NCI-H2107 treated with DMSO at 0.1 percent for 48 hours (cell line): ENCODE results near the gene AEBP1.

Source experiments
- DNase-seq: peaks from one replicate; lab custom pipeline; 2025; ENCODE audit not compliant: unreplicated experiment; lab: John Stamatoyannopoulos, UW

AEBP1 gene

DNA sequence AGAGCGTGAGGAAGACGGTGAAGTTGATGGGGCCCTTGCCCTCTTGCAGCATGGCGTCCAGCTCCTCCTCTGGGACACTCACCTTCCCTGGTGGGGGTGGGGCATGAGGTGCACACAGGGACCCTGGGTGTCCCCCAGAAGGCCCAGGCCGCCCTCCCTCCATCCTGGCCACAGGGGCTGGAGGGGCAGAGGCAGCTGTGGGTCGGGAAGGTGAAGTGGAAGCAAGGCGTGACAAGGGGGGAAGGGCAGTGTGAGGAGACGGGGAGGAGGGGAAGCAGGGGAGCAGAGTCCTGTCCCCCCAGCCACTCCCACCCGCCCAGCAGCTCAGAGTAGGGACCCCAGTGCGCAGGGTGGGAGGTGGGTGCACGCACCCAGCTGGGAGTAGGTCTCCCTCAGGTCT is 36.2 kb downstream of the AEBP1 start:
- DNase-seq = no peak

GRCh38 chr7:44141221-44141850 is 37.2 kb downstream of the AEBP1 start, which contains the start of gene MYL7:
Gene MYL7 (minus strand): TSS chr7:44141332. CDS start chr7:44141305, 27 bp downstream.
- DNase-seq = no peak

- DNase-seq = no peak
These were observed 37.9 kb downstream of the AEBP1 start for GRCh38 chr7:44142028-44142427.

DNA sequence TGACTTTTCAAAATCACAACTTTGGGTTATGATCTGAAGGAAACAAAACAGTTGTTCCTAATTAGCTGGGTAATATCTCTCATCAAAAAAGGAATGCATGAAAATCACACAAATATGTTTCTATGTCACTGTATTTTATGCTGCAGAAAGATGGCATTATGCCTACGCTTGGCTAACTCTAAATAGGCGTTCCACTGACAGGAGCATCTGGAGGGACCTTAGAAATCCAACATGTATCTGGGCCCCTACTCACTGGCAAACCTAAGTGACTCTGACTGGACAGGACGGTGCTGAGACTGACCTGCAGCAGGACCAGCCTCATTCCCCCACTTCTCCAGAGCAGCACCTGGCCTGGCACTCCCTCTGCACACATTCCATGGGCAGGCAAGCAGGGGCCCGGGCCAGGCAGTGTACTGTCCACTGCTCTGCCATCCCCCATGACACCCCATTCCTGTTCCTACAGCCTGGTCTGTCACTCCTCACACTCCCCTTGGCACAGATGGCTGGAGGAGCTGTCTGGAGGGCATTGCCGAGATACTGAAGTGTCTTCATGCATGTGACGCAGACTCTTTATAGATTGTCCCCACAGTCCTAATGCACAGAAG is 39.6 kb downstream of the AEBP1 start:
- DNase-seq = no peak

GRCh38 chr7:44144426-44144967 is 40.4 kb downstream of the AEBP1 start:
- no peak for DNase-seq

DNA sequence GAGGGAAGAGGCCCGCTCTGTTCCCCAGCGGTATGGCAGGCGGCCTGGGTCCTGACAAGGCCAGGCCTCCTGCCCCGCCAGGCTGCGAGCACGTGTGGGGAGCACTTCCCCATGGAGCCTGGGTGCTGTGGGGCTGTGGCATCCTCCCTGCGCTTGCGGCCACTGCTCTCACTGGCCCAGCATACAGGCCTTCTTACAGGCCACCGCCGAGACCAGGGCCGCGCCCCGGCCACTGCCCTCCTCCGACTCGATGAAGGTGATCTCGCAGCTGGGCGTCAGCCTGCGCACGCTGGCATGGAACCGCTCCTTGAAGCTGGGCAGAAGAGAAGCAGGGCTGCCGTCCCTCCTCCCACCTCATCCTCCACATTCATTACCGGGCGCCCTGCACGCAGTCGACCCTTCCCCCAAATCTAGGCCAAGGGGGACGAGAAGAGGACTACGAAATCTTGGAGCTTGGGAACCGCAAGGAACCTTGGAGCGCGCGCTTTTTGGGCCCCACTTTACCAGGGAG is 40.9 kb downstream of the AEBP1 start:
- DNase-seq = no peak

DNA sequence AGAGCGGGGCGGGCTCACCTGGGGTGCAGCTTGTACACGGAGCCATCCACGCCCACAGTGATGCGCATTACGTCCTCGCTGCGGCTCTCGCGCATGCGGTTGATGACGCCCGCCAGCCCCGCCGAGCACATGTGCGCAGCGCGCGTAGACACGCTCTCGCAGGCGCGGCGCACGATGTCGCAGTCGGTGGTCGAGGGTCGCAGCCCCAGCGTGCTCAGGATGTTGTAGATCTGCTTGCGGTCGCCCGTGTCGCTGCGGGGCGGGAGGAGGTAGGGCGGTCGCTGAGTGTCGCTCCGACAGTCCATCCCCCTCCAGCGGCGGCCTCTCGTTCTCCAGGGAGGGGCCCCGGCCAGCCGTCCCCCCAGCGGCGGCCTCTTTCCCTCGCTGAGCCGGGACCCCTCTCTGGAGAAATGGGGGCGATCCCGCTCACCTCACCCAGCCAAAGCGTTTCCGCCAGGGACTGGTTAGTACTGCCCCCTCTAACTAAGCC is 41.4 kb downstream of the AEBP1 start:
- no peak for DNase-seq

GRCh38 chr7:44145969-44146911 is 42.1 kb downstream of the AEBP1 start:
- no peak for DNase-seq

DNA sequence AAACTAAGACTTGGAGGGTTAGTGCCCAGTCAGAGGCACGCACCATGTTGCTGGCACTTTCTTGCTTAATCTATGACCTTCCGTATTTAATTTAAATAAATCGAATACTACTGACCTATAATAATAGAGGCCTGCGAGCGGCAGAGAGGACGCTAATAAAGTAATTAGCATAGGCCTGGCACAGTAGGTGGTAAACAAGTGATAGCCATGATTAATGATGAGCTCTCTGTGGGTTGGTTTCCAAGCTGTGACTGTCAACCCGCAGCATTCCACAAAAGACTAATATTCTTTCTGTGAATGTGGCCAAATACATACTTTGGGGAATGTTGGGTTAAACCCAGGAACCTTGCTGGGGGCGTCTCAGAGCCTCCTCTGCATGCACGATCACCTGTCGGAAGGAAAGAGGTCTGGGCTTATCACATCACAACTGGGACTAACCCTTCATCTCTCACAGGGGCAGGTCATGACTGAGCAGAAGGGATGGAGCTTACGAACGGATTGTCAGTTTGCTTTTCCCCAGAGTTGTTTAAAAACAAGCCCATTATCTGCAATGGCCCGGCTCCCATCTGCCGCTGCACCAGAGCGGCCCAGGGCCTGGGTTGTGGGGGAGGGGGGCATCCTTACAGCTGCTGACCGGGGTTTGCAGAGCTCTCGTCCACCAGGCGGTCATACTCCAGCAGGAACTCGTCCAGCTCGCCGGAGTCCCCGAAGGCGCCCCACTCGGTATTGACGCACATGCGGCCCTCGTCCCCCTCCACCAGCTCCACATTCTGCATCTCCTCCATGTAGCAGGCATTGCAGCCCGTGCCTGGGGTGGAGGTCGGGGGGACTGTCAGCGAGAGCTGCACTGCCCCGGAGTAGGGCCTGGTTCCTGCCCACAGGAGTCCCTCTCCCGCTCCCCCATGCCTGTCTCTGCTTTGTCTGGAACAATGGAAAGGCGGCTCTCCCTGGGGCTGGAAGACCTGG is 43.2 kb downstream of the AEBP1 start:
- no peak for DNase-seq

DNA sequence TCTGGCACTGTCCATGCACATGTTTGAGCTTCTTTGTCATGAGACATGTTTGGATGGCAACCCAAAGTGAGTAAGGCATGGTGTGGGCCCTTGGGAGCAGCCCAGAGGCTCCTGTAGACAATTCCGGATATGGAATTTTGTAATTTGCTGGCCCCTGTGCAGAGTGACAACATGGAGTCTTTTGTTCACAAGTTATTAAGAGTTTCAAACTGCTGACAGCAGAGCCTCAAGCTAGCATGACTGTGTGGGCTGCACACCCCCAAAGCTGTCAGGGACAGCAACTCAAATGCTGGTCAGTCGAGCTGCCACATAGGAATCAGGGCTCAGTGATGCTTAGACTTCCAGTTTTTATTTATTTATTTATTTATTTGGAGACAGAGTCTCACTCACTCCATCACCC is 44.0 kb downstream of the AEBP1 start:
- DNase-seq = no peak

DNA sequence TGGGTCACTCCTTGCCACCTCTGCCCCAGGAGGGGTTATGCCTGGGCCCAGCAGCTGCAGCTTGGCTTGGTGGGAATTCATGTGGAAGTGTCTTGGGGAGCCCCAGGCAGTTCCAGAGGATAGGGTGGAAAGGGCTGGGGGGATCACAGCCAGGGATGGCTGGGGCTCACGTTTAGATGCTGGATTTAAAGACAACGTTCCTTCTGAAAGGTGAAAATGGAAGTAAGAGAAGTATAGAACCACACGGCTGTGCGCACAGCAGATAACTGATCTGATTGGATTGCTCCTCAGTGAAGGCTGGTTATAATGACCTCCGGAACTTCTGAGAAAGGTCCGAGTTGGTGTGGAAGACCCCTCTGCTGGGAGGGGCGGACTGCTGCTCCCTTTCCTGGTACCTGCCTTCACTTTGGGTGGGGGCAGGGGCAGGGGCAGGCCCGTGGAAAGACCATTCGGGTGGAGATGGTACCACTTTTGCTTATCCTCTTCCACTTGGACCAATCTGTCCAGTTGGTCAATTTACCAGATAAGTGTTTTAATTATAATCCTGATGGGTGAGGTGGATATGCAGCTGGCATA is 44.9 kb downstream of the AEBP1 start:
- DNase-seq = no peak

DNA sequence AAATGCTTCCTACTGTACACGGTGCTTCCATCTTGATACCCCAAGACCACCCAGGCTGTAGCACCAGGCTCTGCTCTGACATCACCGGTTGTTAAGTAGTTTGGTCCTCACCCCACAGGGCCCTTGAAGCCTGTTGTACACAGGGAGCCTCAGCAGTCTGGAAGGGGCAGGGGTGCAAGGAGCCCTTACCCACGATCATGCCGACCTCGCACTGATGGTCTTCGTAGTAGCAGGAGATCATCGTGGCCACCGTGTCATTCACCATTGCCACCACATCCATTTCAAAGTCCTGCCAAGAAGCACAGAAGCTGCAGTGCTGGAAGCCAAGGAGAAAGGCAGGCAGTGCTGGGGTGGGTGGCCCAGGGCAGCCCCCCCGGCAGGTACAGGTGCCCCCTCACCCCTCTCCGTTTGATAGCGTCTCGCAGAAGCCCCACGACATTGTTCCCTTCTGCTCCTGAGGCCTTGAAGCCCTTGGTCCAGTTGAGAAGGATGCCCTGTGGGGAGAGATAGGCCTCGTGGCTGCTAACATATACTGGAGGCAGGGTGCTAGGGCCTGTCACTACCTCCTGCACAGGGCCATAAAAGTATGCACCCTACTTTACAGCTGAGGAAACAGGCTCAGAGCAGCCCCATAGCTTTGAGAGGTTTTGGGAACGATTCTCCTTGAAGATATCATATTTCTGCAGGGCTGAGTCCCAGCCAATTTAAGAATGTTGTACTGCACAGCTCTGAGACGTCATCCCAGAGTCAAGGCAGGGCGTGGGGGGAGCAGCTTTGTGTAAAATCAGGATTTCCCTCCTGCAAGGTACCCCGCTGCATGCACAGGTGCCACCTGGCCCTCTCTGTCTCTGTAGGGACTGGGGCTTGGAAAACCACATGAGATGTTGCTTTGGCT is 45.7 kb downstream of the AEBP1 start:
- DNase-seq = peak; percentile 58

DNA sequence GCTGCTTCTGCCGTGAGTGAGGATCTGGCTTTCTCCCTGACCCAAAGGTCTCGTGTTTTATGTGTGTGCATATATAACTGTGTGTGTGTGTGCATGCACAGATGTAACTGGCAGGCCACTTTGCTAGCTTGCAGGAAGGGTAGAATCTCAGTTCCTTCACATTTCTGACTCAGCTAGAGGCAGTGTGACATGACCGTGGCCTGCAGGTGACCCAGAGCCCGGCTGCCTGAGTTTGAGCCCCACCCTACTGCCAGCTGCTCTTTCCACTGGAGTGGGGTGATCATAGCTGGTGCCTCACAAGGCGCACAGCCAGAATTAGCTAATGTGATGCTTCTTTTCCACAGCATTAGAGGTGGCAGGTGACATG is 46.3 kb downstream of the AEBP1 start:
- peak; percentile 58 for DNase-seq

GRCh38 chr7:44150966-44151941 is 47.1 kb downstream of the AEBP1 start:
- no peak for DNase-seq

- no peak for DNase-seq
These were observed 47.8 kb downstream of the AEBP1 start for GRCh38 chr7:44151956-44152355.

DNA sequence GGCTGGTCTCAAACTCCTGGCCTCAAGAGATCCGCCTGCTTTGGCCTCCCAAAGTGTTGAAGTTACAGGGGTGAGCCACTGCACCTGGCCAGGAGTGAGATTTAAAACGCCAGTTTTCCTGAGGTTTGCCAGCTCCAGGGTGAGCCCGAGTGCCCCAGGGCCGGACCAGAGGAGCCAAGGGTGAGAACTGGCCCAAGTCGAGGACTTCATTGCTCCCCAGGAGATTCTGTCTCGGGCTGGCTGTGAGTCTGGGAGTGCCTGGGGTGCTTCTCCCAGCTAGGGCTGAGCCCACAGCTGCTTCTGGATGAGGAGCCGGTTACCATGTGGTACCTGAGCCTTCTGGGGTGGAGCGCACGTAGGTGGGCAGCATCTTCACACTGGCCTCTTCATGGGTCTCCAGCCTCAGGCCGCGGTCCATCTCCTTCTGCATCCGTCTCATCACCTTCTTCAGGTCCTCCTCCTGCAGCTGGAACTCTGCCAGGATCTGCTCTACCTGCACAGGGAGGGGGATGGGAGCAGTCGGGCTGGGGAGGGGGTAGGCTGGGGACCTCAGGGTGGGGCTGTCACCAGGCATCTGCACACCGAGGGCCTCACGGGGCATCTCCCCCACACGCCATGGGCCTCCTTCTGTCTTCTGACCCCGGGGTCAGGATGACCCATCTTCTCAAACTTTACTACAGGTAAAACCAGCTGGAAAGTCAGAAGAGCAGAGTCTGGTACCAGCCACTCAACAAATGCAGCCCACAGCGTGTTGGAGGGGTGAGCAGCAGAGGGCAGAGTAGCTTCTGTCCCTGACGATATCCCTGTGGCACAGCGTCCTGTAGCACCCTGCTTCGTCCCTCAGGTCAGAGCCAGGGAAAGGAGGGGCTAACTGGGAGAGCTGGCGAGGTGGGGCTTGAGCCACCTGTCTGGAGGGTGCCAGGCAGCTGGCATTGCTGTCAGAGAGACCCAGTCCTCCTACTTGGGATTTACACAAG is 49.1 kb downstream of the AEBP1 start:
- no peak for DNase-seq
